ENCODE data around the gene ITM2C.

GRCh38 chr2:230875347-230876315 is 10.9 kb downstream of the ITM2C start:
- TF ChIP-seq POLR2A (IDR thresholded peaks at IDR 0.05) (no peak), CTCF (IDR thresholded peaks at IDR 0.05) (no peak), POLR2AphosphoS5 (IDR thresholded peaks at IDR 0.05) (no peak), EP300 (IDR thresholded peaks at IDR 0.05) (no peak)

Measured in stomach (tissue), 4 donors.